ENCODE data around the gene FUT2. TPM values are rescaled to one million over a fixed set of nuclear protein-coding genes. Genes with fewer than 3 reads are reported as not detected.

FUT2 gene
- total RNA-seq, 2 donors from 2014 or later = 74.3 to 147 TPM

DNA sequence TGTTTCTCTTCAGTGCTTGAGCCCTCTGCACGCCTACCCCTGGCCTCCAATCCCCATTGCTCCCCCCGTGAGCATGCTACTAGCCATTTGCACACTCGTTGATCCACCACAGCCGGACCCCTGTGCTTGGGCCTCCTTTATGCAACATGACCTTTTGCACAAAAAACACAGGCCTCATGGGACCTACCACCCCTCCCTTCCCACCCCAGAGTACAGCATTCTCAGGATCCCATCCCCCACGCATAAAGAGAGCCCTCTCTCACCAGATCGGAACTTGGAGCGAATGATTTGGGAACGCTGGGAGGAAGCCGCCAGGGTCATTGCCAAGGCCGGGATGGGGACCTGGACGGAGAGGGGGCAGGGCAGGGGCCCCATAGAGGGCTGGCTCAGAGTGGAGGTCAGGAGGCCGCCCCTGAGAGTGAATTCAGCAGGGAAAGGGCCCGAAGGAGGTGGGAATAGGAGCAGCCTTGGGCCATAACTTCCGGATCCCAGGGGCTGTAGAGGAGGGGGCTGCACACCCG lies 23.0 kb downstream of the FUT2 start:
- ATAC-seq (no peak), DNase-seq (peak in 1 of 2 donors; percentile 28)
- intact Hi-C loops (cut with DNase I, micrococcal nuclease) = no loop called here

DNA sequence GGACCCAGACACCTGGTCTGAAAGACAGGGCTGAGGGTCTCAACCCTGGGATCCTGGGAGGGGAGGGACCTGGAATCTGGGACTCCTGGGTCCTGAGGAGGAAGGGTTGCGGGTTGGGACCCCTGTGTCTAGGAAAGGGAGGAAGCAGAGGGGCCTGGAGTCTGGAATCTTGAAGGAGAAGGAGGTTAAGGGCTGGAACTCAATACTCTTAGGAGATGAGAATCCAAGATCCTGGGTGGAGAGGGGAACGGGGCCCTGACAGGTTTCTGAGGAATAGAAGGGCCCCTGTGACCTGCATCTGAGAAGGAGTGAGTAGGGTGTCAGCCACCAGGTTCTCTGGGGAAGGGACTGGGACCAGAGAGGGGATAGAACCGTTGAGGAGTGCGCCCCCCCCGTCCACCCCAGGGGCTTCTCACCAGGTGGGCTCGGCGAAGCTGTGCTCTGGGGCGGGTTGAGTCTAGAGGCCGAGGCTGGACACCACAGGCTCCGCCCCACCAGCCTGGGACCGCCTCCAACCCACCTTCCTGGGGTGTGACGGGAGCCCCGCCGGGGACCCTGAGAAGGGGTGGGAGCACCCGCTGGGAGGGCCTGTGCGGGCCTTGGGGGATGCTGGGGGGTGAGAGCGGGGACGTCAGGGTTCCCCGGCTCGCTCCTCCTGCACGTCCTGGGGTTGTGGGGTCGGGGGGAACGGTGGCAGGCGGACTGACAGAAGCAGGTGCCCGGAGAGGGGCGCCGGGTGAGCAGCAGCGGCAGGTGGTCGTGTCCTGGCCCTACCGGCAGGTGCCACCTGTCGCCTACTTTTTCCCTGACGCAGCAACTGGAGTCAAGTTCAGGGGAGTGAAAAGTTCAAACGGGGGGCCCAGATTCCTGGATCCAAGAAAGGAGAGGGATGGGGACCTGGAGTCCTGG lies 23.7 kb downstream of the FUT2 start, which contains the start of gene MAMSTR:
TSS of gene MAMSTR (minus strand) at position 463 of the 909 bp plus-strand sequence. CDS start 694 bp downstream, outside the sequence.
- intact Hi-C loops (cut with DNase I, micrococcal nuclease) = no loop called here
- no peak for ATAC-seq
- peak; percentile 33 to 36 for DNase-seq

DNA sequence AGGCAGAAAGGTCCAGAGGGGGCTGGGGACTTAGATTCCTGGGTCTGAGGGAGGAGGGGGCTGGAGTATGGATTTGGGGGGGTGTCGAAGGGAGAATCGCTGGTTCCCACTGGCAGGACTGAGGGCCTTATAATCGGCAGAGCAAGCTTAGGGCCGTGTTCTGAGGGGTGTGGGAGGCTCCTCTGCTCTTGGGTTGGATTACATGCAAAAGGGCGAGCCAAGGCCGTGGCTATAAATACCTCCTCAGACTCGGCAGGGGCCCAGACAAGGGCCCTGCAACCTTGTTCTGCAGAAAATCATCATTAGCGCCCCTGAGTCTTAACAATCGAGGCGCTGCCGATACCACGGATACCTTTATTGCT lies 24.5 kb downstream of the FUT2 start:
- intact Hi-C loops (cut with DNase I, micrococcal nuclease) = no loop called here

DNA sequence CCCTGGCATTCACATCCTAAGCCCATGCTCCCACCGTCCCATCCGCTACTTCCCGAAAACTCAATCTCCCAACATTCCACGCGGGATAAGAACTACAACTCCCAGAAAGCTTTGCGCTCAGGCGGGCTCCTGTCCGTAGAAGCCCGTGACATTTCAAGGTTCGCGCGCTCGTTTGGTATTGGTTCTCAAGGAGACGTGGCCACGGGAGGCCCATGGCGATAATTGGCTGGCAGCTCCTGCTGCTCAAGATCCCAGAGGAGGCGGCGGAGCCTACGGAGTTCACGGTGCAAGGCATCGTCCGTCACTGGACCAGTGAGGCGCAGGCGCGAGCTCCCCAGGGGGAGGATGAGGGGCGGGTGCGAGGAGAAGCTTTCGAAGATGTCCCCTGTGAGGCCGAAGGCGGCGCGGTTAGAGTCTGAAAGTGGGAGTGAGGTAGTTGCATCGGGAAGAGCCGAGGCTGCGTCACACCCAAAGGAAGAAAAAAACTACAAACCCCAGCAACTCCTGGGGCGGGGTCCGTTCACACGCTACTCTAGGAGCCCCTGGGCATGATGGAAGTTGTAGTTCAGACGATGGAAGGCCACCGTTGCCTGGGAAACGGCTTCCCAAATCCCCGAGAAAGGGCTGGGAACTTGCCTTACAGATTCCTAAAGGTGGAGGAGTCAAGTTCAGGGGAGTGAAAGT lies 25.0 kb downstream of the FUT2 start:
- ATAC-seq (peak; percentile 92), DNase-seq (peak; percentile 99 to 100)
- intact Hi-C loops (cut with DNase I, micrococcal nuclease) = no loop called here

More for the DNA sequence above, 24.5 kb downstream of the FUT2 start:
- DNase-seq = peak in 1 of 2 donors; percentile 29
- no peak for ATAC-seq

DNA sequence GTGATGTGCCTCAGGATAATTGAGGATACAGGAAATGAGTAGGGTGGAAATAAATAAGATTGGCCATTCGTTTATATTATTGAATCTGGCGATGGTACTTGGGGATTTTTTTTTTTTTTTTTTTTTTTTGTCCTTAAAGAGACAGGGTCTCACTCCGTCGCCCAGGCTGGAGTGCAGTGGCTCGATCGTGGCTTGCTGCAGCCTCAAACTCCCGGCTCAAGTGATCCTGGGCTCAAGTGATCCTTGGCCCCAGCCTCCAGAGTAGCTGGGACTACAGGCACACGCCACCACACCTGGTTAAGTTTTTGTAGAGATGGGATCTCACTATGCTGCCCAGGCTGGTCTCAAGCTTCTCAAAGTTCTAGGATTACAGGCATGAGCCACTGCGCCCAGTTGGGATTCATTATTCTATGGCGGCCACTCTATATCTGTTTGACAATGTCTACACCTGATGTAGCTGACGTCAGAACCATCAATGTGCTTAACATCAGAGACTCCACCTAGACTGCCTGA lies 26.5 kb downstream of the FUT2 start:
- no peak for ATAC-seq
- intact Hi-C loops (cut with DNase I, micrococcal nuclease) = no loop called here
- no peak for DNase-seq

DNA sequence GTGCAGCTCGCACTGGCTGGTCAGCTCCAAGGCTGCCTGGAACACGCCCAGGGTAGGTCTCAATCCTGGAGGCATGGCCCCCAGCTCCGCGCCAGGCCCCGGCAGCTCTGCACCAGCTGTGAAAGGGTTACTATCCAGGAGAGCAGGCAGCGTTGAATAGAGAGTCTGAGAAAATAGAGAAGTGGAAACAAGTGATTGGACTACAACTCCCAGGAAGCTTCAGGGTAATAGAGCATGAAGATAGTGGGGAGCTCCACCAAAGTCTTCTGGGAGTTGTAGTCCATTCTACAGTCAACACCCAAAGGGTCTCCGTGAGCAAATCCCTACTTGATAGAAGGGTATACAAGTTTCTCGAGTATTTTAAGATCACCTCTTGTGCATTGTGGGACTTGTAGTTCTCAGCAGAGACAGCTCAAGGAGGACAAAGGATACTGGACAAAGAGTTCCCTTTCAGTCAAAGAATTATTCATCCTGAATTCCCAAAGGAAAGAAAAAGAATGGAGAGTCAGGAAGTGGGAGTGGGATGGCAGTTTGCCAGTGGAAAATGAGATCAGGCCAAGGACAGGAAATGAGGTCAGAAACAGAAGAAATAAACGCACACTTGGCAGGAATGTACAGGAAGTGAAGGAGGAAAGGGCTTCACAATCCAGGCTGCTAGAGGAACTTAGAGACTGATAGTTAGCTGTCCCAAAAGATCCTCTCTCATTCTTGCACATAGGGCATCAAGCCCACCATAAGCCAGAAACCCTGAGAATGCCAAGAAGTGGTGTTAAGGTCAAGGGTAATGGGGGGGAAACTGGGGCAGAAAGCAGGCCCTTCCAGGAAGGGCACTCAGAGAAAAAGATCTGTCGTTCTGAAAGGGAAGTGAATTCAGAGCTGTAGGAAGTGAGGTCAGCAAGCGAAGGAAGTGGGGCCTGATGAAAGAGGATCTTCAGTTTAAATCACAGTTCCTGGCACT lies 29.3 kb downstream of the FUT2 start:
- DNase-seq = peak in 1 of 2 donors; percentile 33
- intact Hi-C loops (cut with DNase I, micrococcal nuclease) = no loop called here
- ATAC-seq = peak; percentile 15

DNA sequence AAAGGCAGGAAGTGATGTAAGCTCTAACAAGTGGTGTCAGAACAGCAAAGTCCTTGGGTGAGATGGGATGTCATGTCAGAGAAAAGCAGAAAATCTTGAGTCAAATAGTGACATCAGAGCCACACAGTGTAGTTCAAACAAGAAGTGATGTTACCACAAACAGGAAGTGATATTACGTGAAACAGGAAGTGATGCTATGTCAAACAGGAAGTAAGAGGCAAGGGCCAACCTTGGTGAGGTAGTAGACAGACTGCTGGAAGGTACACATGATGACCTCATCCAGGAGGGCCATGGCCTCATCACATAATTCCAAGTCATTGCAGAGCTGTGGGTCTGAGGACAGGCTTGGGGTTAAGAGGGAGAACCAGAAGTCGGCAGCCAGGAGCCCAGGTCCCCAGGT lies 30.8 kb downstream of the FUT2 start:
- DNase-seq = no peak
- intact Hi-C loops (cut with DNase I, micrococcal nuclease) = no loop called here
- ATAC-seq = no peak

DNA sequence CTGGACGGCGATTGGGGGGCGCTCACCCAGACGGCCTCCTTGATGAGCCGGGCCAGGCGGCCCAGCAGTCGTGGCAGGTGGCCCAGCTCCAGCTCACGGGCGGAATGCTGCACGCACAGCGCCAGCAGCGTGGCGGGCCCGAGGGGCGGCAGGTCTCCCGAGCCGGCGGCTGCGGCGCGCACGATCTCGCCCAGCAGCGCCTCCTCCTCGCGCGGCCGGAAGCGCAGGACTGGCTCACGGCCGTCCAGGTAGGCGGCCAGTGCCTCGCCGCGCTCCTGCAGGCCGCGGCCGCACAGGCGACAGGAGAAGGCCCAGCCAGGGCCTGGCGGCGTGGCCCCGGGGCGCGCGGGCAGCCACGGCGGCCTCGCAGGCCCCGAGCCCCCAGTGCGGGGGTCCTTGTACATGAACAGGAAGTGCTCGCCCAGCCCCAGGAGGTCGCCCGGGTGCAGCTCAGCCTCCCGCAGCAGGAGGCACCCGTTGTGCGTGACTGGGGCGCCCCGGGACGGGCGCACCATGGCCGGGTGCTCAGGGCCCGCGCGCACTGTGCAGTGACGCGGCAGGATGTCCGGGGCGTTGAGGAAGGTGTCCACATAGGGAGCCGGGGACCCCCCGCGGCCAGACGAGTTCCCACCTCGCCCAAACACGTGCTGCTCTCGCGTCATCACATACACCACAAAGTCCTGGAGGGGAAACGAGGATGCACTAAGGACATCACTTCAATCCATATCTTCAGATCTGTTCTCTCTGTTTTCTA lies 33.3 kb downstream of the FUT2 start:
- peak; percentile 63 for ATAC-seq
- intact Hi-C loops (cut with DNase I, micrococcal nuclease) = no loop called here
- DNase-seq = no peak

DNA sequence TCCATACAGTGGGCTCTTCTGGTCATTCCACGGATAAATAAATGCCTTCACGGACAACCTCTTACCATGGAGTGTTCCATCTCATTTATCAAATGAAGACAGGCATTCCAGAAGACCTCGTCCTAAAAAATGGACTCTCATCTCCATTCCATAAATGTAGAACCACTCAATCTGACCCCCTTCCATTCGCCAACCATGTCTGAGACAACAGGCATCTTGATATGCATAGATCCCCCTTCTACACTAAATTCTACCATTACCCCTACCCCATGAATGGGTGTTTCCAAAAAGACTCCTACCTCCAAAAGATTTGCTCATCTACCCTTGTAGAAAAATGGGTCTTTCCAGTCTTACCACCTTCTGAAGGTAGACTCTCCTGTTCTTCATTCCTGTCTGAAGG lies 35.7 kb downstream of the FUT2 start:
- intact Hi-C loops (cut with DNase I, micrococcal nuclease) = no loop called here

DNA sequence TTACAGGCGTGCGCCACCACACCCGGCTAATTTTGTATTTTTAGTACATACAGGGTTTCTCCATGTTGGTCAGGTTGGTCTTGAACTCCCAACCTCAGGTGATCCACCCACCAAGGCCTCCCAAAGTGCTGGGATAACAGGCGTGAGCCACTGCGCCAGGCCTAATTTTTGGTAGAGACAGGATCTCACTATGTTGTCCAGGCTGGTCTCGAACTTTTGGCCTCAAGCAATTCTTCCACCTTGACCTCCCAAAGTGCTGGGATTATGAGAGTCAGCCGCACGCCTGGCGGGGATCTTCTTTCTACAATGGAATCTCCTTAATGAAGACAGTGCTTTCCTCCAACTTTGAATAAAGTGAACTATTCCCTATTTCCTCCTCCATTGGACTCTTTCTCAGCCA lies 38.9 kb downstream of the FUT2 start:
- DNase-seq = no peak
- ATAC-seq = no peak
- intact Hi-C loops (cut with DNase I, micrococcal nuclease) = no loop called here

More for the DNA sequence above, 35.7 kb downstream of the FUT2 start:
- ATAC-seq (no peak), DNase-seq (no peak)

DNA sequence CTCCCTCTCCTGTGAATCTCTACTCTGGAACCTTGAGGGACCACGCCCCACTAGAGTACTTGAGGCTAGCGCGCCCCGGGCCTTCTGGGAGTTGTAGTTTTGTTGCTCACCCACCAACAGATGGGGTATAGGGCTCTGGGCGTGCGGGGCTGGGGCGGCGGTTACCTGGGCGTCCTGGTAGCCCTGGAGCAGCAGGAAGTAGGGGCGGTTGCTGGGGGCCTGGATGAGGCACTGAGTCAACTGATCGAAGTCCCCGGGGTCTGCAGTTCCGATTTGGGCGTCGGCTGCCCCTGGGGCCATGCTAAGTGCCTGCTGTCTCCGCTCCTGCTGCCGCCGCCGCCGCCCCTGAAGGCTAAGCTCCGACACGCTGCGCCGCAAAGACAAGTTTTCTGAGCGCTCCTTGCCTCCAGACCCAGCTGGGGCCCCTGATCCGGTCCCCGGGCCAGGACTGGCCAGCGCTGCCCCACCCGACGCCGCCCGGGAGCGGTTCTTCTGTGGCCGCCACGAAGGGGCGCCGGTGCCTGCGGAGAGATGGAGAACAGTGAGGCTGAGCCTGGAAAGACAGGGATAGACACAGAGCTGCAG lies 39.4 kb downstream of the FUT2 start:
- intact Hi-C loops (cut with DNase I, micrococcal nuclease) = no loop called here
- peak; percentile 30 for ATAC-seq
- peak in 1 of 2 donors; percentile 59 for DNase-seq

DNA sequence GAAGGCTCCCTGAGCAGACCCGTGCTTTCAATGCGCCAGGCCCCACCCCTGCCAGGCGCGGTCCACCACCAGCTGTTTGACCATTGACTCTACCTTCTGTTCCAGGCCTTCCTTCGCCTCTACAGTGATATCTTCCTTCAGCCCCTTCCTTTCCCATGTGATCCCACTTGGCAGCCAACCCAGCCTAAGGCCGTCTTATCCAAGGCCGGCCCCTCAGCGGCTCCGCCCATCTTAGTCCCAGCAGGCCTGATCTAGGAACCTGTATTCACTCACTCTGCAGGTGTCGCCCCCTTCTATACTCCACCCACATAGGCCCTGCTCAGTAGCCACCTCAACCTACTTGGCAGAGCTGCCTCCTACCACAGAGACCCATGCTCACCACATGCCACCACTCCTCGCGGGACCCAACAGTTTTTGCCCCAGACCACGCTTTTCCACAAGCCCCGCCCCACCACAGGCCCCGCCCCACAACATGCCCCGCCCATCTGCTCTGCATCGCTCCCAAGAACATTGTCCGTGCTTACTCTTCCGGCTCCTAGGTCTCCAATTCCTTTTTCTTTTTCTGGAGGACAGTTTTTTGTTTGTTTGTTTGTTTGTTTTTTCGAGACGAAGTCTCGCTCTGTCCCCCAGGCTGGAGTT lies 41.7 kb downstream of the FUT2 start:
- intact Hi-C loops (cut with DNase I, micrococcal nuclease) = no loop called here
- ATAC-seq (no peak), DNase-seq (no peak)

DNA sequence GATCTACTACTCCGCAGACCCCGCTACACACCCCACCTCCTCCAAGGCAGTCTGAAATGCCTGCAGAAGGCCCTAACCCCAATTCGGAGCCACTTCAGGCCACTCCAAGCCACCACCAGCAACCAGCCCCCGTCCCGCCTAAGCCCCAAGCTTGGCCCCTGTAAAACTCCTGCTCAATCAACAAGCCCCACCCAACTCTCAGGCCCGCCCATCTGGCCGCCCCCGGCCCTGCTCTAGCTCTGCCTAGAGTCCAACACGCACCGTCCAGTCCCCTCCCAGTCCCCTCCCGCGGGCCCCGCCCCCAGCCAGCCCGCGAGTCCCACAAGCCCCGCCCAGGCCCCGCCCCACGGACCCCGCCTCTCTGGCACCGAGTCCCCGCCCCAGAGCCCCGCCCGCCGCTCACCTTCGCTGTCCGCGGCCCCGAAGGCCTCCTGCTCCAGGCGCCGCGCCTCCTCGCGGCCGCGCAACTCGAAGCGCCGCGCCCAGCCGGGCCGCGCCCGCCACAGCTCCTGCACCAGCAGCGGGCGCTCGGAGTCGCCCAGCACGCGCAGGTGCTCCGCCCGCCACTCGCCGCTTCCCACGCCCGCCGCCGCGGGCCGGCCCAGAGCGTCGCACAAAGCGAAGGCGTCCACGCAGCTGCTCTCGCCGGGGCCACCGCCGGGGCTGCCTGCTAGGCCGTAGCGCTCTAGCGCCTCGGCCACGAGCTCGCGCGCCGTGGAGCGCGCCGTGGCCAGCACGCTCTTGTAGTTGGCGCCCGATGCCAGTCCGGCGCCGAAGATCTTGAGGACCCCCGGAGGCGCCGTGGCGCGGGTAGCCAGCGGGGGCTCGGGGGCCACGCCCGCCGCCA lies 43.0 kb downstream of the FUT2 start:
- intact Hi-C loops (cut with DNase I, micrococcal nuclease) = no loop called here
- DNase-seq = peak; percentile 95 to 99
- peak; percentile 90 for ATAC-seq

DNA sequence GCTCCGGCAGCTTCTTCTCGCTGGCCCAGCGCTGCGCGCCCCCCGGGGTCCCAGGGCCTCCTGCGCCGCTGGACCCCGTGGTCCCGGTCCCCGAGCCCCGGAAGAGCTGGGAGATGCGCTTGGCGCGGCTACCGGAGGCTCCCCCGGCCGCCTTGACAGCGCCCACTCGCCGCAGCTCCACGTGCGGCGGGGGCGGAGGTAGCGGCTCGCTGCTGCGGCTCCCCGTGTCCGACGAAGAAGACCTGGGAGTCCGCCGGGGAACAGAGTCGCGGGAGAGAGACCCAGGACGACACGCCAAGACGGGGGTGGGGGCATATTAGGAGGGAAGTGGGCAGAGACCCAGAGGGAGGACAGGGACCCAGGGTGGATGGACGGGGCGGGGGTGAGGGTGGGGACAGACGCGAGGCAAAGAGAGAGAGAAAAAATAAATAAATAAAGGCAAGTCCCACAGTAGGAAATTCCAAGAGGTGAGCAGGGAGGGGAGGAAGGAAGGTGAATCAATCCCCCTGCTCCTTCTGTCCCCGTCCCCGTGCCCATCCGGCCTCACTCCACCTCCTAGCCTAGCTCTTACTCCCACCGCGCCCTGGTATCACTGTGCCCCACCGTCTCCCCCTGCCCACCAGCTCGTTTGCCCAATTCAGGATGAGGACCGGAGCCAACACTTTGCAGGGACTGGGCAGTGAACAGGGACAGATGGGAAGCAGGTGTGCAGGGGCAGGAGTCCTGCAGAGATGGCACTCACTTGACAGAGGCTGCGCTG lies 43.8 kb downstream of the FUT2 start:
- intact Hi-C loops (cut with DNase I, micrococcal nuclease) = no loop called here
- DNase-seq (no peak), ATAC-seq (no peak)

DNA sequence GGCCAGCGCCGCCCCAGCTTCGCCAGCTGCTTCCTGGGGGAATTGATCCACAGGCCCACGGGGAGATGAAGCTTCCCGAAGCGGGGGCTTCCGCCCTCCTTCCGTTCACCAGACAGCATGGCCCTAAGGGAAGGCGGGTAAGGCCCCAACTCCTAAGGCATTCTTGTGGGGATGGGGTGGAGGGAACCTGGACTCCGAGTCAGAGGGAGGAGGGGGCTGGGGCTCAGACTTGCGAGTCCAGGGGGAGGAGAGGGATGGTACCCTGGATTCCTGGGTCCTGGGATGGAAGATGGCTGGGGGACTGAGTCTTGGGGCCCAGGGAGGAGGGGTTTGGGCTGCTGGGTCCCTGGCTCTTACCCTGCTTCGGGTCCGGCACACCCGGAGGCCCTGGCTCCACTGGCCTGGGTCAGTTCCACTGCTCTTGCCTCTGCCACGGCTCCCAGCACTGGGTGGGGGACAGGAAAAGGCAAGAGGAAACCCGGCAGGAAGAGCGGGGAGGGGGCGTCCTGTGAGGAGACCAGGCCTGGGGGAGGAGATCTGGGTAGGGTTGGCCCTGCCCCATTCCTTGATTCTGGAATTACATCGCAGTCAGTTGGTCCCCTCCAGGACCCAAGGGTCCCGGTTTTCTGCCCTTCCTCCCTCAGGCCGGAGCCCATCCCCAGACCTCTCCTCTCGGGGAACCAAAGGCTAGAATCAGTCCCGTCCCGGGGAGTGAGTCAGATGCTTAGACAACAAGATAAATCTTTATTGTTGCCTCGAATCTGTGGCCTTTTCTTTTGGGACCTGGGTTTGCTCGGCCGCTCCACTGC lies 44.6 kb downstream of the FUT2 start, which contains the start of gene RASIP1:
TSS of gene RASIP1 (minus strand) at position 447 of the 809 bp plus-strand sequence. CDS start at position 119, 328 bp downstream.
- intact Hi-C loops (cut with DNase I, micrococcal nuclease) = no loop called here
- ATAC-seq (no peak), DNase-seq (no peak)

Measured in left colon (tissue), 2 donors.